OCI-LY1 (cell line): Measurements from ENCODE around the gene FAAP100.

Source experiments
- H2AFZ ChIP-seq: fragments of 200-600 bp; sonication (generic), shearing (Covaris generic); 2 replicates; pipeline ENCODE4 v1.6.0; 2014; ENCODE audit warnings: antibody characterized with exemption, mild to moderate bottlenecking, low read length
- H3F3A ChIP-seq: fragments of 200-600 bp; sonication (generic), shearing (Covaris generic); 2 replicates; pipeline ENCODE4 v1.6.0; 2014; ENCODE audit warnings: mild to moderate bottlenecking, antibody characterized with exemption, low read length, moderate library complexity; ENCODE audit not compliant: insufficient read depth
- H3K27ac ChIP-seq: fragments of 200-600 bp; sonication (generic); 2 replicates; pipeline ENCODE4 v1.5.1; 2014; ENCODE audit warnings: low read length, mixed run types, mild to moderate bottlenecking, low read depth; ENCODE audit not compliant: poor library complexity, severe bottlenecking
- H3K27me3 ChIP-seq: fragments of 200-600 bp; sonication (generic); 2 replicates; pipeline ENCODE4 v1.6.0; 2014; ENCODE audit warnings: antibody characterized with exemption, mild to moderate bottlenecking, low read length, moderate library complexity; ENCODE audit not compliant: insufficient read depth
- H3K36me3 ChIP-seq: fragments of 200-600 bp; sonication (generic); 2 replicates; pipeline ENCODE4 v1.6.1; 2014; ENCODE audit warnings: mild to moderate bottlenecking, antibody characterized with exemption, low read length, moderate library complexity, mixed read lengths; ENCODE audit not compliant: insufficient read depth
- H3K4me1 ChIP-seq: fragments of 200-600 bp; sonication (generic); 2 replicates; pipeline ENCODE4 v1.5.1; 2014; ENCODE audit warnings: mild to moderate bottlenecking, low read length, moderate library complexity; ENCODE audit not compliant: insufficient read depth, severe bottlenecking
- H3K4me2 ChIP-seq: fragments of 200-600 bp; sonication (generic), shearing (Covaris generic); 2 replicates; pipeline ENCODE4 v1.6.1; 2014; ENCODE audit warnings: low read length
- H3K4me3 ChIP-seq: fragments of 200-600 bp; sonication (generic); 2 replicates; pipeline ENCODE4 v1.5.1; 2014; ENCODE audit warnings: low read length, low read depth, mild to moderate bottlenecking, mixed read lengths; ENCODE audit not compliant: poor library complexity, severe bottlenecking
- H3K79me2 ChIP-seq: fragments of 200-600 bp; shearing (Covaris generic); 2 replicates; pipeline ENCODE4 v1.6.1; 2016; ENCODE audit warnings: mixed run types, low read length, mixed read lengths; ENCODE audit not compliant: insufficient read depth
- H3K9ac ChIP-seq: fragments of 200-600 bp; sonication (generic), shearing (Covaris generic); 2 replicates; pipeline ENCODE4 v1.6.1; 2014; ENCODE audit warnings: mild to moderate bottlenecking, low read length, mixed read lengths
- H3K9me2 ChIP-seq: fragments of 200-600 bp; sonication (generic), shearing (Covaris generic); 2 replicates; pipeline ENCODE4 v1.6.1; 2014; ENCODE audit warnings: low read depth, mild to moderate bottlenecking, low read length, mixed read lengths
- H3K9me3 ChIP-seq: fragments of 200-600 bp; shearing (Covaris generic); 2 replicates; pipeline ENCODE4 v1.6.1; 2014; ENCODE audit warnings: low read length, mixed read lengths
- H4K20me1 ChIP-seq: fragments of 200-600 bp; sonication (generic), shearing (Covaris generic); 2 replicates; pipeline ENCODE4 v1.6.0; 2016; ENCODE audit warnings: mild to moderate bottlenecking, low read length; ENCODE audit not compliant: insufficient read depth
- CTCF ChIP-seq: fragments of 200-600 bp; sonication (generic), shearing (Covaris generic); IDR thresholded peaks from 2 replicates; pipeline ENCODE4 v1.5.1; 2017; ENCODE audit warnings: mild to moderate bottlenecking, antibody characterized with exemption, low read length, moderate library complexity, mixed read lengths
- EZH2 ChIP-seq: fragments of 200-600 bp; sonication (generic), shearing (Covaris generic); IDR thresholded peaks from 2 replicates; pipeline ENCODE4 v1.8.0; 2017; ENCODE audit warnings: borderline replicate concordance, mixed run types, mild to moderate bottlenecking, antibody characterized with exemption, low read length, moderate library complexity, mixed read lengths

FAAP100 gene

GRCh38 chr17:81556175-81556691 lies 4.1 kb upstream of the FAAP100 start:
- Histone ChIP-seq H3K4me1 (peaks cover 18% of the 10 kb centered on the region), H3K27ac (no peak overlapping the region), H3K9me2 (no peaks in the 10 kb centered on the region), H3K9me3 (no peaks in the 10 kb centered on the region), H2AFZ (no peak overlapping the region), H3K4me2 (no peak overlapping the region), H3K4me3 (no peak overlapping the region), H3K27me3 (no peaks in the 10 kb centered on the region), H4K20me1 (no peaks in the 10 kb centered on the region), H3K79me2 (no peaks in the 10 kb centered on the region), H3K36me3 (peaks cover 53% of the 10 kb centered on the region), H3K9ac (no peak overlapping the region; the same call in 1 of the 2 replicates), H3F3A (no peaks in the 10 kb centered on the region)
- no peak for TF ChIP-seq EZH2
- no peak for TF ChIP-seq CTCF

GRCh38 chr17:81553616-81554181 lies 1.5 kb upstream of the FAAP100 start:
- Histone ChIP-seq H3K9me2 (no peaks in the 10 kb centered on the region), H3K9ac (peak overlapping the region; percentile 95), H3K27me3 (no peaks in the 10 kb centered on the region), H4K20me1 (no peaks in the 10 kb centered on the region), H3K36me3 (peaks cover 47% of the 10 kb centered on the region), H3K4me1 (peaks cover 23% of the 10 kb centered on the region), H3K9me3 (no peaks in the 10 kb centered on the region), H3K27ac (peak overlapping the region; percentile 73), H2AFZ (no peak overlapping the region), H3F3A (no peaks in the 10 kb centered on the region), H3K79me2 (no peaks in the 10 kb centered on the region), H3K4me3 (peak overlapping the region; percentile 84), H3K4me2 (peak overlapping the region; percentile 77)
- no peak for TF ChIP-seq EZH2
- no peak for TF ChIP-seq CTCF

- Histone ChIP-seq H3K4me3 (peak overlapping the region; percentile 84), H3K27me3 (no peaks in the 10 kb centered on the region), H3K4me1 (peaks cover 23% of the 10 kb centered on the region), H3K79me2 (no peaks in the 10 kb centered on the region), H3K4me2 (peak overlapping the region; percentile 77), H3K27ac (peak overlapping the region; percentile 73), H3F3A (no peaks in the 10 kb centered on the region), H3K9ac (peak overlapping the region; percentile 95), H3K9me3 (no peaks in the 10 kb centered on the region), H4K20me1 (no peaks in the 10 kb centered on the region), H2AFZ (0 out of 2 replicates have a peak overlapping the region, but pooled peaks have one; percentile 17), H3K9me2 (no peaks in the 10 kb centered on the region), H3K36me3 (peaks cover 42% of the 10 kb centered on the region)
- TF ChIP-seq CTCF (peak; percentile 39; the same call in 1 of the 2 replicates), EZH2 (no peak)
These were observed 964 bp upstream of the FAAP100 start for GRCh38 chr17:81553018-81553615.
